ENCODE measurements around the gene IAH1.
"Not testable (repeated sequence)": the region's sequence is repeated elsewhere in the genome, so short reads cannot be mapped to it uniquely, and the experiment has no call there.

IAH1 gene

DNA sequence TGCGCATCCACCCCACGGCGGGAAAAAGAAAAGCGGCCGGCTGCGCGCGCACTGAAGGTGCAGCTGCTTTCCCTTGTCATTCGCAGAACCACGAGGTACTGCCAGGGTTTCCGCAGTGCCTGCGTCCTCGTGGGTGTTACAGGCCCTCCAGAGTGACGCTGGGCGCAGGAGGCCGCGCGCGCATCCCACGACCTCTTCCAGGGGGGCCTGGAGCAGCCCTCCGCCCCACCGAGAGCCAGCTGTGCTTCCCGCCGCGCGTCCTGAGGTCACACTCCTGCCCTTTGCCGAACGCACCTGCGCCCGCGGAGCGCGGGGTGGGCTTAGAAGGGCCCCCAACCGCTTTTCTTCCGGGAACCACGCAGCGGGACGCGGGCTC lies 378 bp upstream of the IAH1 start:
- DNase-seq: no peak

DNA sequence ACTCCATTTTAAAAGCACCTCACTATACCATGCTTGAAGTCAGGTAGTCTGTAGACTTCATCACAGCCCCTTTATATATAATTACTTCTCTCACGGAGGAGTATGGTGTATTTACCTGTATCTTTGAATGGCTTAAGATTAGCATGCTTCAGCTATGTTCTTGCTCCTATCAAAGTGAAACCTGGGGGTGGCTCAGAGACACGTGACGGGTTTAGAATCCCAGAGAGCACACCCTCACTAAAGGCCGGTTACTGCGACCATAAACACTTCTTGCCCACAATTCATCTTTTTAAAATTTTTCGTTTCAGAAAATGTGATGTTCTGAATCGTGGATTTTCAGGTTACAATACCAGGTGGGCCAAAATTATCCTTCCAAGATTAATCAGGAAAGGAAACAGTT lies 3.6 kb downstream of the IAH1 start:
- DNase-seq: no peak

DNA sequence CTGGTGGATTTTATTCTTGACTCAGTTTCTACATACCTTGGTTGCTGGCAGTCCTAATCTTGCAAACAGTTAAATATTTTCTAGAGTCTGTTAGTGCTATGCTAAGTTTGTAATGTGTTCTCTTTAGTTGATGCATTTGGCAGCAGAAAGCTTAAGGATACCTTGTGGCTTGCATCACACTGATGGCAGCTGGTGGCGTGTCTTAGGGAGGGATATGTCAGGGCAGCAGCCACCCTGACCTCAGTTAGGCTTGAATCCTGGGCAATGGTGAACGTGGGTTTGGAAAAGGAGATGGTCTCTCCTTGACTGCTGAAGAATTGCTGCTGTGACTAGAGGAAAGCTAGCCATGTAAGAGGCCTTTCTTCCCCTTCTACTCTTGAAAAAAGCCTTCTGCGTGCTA lies 4.2 kb downstream of the IAH1 start:
- DNase-seq: no peak

DNA sequence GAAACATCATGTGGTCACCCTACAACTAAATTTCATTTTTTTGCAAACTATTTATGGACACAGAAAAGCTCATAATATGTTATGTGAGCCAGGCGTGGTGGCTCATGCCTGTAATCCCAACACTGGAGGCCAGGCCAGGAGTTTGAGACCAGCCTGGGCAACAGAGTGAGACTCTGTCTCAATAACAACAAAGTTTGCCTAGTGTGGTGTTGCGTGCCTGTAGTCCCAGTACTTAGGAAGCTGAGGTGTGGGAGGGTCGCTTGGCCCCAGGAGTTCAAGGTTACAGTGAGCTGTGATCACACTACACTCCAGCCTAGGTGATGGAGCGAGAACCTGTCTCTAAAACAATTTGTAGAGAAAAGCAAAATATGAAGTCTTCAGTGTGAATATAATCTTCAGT lies 5.8 kb downstream of the IAH1 start:
- DNase-seq: no peak

DNA sequence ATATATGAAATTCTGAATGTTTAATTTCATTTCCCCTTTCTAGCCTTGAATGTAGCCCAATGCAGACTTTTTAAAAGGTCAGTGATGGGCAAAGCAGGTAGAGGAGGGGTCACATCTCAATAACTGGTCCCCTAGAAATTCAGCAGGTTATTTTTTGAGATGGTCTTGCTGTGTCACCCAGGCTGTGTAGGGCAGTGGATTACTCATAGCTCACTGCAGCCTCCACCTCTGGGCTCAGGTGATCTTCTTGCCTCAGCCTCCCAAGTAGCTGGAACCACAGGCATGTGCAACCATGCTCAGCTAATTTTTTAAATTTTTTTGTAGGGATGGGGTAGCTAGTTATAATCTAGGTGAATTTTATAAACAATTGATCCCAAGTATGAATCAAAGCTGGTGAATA lies 8.8 kb downstream of the IAH1 start:
- no peak for DNase-seq

DNA sequence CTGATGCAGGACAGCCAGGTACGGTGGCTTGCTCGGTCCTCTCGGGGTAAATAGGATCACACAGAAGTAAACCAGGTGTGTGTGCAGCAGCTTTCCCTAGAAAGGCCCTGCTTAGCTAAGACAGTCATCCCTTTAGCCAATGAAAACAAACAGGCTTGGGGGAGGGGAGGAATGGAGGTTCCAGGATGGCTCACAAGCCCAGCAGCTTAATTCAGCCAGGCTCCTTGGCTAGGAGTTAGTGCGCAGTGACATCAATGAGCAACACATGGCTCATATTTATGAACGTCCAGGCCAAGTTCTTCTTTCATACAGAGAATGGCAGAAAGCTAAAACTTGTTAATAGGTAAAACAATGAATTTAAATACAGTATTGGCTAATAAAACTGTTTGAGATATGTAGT lies 10.2 kb downstream of the IAH1 start:
- peak; percentile 47 for DNase-seq

DNA sequence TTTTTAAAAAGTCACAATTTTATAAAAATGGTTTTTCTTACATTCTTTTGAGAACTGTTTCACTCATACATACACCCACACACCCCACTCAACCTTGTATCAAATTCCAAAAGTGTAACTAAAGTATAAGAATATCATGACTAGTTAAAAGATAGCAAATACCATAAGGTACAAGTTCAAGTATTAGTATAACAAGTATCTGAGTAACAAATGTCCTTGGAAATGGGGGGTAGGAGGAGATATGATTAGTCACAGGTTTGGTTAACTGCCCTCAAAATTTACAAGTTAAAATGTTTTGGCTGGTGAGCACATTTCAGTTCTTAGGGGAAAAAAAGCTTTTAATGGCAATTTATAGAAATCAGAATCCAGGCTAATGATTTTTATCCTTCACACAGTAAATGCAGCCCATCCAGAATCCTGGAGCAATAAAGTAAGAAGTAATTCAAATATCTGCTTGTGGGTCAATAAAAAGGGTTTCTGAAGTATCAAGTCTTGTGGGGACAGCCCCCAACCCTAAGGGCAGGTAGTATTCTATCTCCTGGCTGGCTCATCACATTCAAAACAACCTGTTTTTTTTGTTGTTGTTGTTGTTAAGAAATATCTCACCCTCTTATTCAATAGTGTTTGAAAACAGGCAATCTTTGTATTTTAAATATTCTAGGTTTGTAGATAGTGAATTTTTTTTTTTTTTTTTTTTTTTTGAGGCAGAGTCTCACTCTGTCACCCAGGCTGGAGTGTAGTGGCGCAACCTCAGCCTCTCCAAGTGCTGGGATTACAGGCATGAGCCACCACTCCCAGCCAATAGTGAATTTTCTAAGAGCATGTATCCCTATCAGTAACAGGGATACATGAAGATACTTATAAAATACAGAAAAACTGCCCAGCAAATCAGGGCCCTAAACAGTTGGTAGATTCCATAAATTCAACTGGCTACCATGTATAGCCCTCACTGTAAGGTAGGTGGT lies 14.5 kb downstream of the IAH1 start:
- no peak for DNase-seq

DNA sequence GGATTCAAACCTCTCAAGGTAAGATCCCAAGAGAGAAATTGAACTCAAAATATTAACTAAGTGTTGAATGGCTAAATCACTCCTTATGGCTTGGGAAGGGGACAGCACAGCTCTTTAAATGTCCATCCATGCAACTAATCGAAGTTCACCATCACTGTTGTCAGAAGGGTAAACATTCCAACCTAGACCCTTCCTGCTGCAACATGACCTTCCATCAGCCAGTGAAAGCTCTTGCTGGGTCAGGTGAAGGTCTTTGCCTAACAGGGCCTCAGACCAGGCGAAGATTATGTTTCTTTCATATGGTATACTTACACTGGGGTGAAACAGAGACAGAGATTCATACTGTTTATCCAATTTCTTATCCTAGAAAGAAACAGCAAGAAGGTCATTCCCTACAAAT lies 16.4 kb downstream of the IAH1 start:
- DNase-seq: no peak

DNA sequence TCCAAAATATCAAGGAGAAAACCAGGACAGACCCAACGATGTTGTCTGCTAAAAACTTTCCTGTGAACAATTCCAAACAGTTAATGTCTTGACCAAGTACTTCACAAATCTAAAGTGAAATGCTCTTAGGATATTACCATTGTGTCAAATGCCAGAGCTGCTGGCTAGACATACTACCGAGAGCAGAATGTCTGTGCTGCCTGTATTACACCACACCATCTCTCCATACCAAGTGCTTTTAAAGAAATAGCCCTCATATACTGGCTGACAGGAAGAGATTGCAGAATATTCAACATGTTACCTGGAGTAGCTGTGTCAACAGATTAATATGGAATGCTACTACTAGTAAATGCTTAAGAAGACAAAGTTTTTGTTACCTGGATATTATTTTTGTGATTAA lies 18.6 kb downstream of the IAH1 start:
- no peak for DNase-seq

DNA sequence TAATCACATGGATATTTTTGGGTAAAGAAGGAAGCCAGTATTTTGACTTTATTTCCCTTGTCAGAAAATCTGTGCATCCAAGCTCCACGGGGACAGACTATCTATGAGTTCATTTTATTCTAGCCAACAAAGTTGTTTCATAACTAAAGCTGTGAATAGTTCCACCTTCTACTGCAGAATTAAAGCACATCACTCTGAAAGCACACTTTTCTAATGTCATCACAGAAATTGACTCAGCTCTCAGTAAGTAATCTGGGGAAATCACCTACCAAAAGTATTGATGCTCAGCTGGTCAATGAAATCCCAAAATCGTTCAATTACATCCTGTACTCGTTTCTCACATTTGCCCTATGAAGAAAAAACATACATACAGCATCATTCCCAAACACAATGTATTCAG lies 19.1 kb downstream of the IAH1 start:
- DNase-seq: no peak

DNA sequence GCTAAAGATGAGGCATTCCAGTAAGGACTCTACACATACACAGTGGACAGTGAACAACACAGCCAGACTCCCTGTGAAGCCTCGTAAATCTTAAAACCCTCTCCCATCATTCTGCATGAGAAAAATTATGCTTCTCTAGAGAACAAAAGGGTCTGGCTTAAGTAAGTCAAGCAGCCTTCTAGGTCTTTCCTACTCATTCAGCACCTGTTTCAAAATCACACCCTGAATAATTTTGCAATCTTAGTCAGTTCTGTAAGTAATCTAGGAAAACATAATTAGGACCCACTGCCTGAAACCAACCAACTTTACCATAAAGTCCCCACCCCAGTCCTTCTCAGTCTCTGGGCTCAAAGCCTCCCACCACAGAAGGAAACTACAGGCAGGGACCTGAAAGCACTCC lies 19.7 kb downstream of the IAH1 start:
- no peak for DNase-seq

DNA sequence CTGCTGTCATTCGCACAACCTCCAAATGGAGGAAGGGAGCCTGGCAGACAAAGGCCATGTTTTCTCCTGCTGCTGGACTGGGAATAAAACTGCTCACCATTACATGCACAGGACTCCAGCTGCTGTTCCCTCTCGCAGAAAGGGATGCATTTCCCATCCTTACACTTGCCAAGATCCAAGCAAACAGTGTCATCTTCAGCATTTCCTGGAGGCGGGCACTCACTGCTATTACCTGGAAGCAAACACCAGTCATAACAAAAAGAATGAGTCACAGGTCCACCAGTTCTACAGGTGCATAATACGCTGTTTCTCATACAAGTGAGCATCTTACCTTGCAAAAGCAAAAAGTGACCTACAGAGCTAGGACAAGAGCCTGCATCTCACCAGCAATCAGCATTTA lies 22.7 kb downstream of the IAH1 start:
- no peak for DNase-seq

DNA sequence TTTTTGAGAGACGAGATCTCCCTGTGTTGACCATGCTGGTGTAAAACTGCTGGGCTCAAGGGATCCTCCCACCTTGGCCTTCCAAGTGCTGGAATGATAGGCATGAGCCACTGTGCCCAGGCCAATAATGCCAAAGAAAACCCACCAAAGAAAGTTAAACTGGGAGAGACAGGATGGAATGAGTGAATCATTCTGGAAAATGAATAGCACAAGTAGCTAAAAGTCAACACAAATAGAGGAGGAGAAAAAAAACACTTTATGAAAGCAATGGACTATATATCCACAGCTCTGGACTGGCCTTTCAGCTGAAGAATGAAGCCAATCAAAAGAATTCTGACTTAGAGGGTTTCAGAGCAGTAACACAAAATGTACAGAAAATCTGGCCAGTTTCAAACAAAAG lies 23.9 kb downstream of the IAH1 start:
- DNase-seq: no peak

DNA sequence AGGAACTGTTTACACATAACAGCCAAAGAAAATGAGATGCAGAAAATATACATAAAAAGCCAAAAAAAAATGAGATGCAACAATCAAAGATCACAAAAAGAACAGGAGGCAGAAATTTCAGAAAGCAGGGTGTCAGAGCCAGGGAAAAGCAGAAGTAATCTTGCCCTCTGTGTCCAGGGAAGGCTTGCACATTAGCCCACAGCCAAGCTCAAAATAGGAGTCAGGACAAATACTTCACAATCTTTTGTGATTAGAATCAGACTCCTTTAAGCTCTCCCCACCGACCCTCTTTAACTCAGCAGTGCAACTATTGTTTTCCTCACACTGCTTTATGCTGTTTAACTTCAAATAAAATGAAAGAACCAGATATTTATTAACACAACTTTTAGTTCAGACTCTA lies 34.6 kb downstream of the IAH1 start:
- DNase-seq: no peak

DNA sequence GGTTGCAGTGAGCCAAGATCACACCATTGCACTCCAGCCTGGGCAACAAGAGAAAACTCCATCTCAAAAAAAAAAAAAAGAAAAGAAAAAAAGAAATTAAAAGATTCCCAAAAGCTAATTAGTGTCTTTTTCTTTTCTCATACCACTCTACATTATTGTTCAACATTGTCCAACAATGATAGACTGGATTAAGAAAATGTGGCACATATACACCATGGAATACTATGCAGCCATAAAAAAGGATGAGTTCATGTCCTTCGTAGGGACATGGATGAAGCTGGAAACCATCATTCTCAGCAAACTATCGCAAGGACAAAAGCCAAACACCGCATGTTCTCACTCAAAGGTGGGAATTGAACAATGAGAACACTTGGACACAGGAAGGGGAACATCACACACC lies 39.6 kb downstream of the IAH1 start:
- not testable (repeated sequence) for DNase-seq

DNA sequence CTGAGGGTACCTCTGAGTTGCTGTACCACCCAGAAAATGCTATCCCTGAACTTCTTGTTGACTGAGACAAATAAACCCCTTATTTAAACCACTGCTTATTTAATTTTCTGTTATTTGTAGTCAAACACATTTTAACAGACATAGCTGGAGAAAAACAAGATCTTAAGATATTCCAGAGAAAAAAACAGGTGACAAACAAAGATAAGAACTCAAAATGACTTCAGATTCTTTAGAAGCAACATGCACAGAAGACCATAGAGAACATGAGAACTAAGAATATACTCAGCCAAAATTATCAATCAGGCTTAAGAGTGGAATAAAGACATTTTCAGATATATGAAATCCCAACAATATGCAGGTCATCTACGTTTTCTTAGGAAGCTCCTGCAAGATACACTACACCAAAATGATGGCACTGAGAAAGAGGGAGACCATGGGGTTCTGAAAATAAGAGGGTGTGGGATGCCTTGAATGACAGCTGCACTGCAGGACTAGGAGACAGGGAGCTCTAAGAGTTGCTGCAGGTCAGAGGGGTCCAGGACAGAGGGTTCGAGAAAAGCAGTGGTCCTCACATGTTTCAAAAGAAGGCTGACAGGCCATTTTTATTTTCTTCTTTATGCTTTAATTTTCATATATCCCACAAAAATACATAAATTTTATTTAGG lies 42.9 kb downstream of the IAH1 start:
- DNase-seq: no peak

DNA sequence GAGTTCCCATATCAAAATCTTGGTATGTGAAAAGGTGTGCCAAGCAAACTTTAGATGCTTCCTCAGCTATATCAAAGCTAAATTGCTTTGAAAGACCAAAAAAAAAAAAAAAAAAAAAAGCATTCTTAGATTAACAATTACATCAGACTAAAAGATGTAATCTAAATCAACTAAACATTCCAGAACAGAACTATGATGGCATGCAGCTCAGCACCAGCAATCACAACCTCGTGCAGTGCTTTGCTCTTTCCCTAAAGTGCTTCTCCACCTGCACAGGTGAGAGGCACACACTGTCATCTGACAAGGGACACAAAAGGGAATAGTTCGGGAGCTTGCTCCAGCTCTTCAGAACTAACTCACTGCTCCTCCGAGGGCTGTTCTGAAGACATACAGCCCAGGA lies 43.8 kb downstream of the IAH1 start:
- no peak for DNase-seq

DNA sequence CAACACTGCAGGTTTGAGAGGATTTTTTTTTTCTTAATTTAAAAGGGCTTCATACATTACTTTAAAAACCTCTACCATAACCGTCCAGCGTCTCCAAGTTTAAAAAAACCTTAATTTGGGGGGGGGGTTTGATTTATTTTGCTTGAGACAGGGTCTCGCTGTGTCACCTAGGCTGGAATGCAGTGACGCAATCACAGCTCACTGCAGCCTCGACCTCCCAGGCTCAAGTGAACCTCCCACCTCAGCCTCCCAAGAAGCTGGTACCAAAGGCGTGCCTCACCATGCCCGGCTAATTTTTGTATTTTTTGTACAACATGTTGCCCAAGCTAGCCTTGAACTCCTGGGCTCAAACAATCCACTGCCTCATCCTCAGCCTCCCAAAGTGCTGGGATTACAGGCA lies 44.4 kb downstream of the IAH1 start:
- DNase-seq: no peak

DNA sequence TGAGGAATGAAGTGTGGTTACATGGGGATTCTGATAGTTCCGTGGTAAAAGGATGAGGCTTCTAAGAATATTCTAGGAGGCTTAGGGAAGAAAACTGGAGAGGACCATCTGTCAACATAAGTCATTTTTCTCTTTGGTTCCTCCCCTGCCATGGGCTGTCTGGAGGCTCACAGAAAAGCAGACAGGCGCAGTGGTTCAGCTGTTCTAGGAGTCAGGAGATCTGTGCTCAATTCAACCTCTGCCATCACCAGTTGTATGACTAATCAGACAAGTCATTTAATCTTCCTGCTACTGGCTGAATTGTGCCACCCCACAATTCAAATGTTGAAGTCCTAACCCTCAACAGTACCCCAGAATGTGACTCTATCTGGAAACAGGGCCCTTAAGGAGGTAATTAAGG lies 44.9 kb downstream of the IAH1 start:
- DNase-seq: peak; percentile 63

DNA sequence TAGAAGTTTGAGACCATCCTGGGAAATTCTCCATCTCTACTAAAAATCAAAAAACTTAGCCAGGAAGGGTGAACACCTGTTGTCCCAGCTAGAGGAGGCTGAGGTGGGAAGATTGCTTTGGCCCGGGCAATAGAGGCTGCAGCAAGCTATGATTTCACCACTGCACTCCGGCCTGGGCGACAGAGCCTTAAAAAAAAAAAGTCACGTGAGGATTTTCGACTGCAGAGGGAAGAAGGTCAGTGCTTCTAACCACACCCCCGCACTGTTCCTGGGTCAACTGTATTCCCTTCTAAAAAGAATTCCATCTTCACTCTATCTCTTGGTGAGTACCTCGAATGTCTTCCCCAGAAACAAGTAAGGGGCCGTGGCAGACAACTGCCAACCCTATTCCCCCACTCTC lies 49.9 kb downstream of the IAH1 start:
- DNase-seq: no peak

DNA sequence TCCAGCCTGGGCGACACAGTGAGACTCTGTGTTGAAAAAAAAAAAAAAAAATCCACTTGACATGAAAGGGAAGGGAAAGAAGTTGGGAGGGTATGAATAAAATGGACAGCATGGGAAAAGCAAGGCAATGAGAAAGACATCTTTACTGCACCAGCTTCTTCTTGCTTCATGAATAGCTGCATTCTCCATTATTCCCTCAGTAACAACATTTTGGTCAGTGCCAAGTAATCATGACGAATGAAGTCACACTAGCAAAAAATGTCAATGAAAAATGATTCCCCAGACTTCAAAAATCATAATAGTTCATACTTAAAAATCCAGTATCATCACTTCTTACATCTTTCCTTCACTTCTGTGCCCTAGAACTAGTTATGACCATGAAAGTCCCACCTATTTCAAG lies 50.9 kb downstream of the IAH1 start:
- no peak for DNase-seq

DNA sequence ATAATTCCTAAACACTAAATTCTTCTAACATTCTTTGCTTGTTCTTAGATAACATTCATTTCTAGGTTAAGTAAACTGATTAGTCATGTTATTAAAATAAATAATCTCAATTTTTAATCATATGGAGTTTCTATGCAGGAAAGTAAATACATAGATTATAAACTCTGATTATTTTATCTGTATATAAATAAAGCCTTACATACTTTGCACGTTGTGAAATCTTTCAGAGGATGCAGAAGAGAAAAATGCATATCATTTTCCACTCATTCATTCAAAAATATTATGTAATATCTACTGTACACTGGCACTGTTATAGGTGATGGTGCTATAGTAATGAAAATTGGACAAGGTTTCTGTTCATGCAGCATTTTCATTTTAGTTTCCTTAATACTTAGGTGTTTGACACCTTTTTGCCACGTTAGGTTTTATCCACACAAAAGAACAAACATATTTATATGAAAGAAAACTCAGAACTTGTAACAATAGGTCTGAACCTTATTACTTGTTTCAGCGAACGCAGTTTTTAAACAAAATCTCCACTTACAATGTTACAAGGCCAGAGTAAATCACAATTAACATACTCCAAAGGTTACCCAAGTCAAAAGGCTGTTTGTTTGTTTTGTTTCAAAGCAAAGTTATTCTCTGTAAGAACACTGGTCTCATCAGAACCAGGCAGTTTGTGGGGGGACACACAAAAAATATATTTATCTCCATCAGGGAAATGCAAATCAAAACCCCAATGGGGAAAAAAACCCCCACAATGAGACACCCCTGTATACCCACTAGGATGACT lies 53.8 kb downstream of the IAH1 start:
- DNase-seq: no peak

DNA sequence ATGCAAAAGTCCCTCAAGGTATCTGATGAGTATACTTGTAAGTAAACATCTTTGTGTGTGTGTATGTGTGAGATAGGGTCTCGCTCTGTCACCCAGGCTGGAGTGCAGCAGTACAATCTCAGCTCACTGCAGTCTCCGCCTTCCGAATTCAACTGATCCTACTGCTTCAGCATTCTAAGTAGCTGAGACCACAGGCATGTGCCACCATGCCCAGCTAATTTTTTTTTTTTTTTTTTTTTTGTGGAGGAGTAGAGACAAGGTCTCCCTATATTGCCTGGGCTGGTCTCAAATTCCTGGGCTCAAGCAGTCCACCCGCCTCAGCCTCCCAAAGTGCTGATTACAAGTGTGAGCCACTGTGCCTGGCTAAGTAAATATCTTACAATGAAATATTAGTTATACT lies 58.1 kb downstream of the IAH1 start:
- no peak for DNase-seq

DNA sequence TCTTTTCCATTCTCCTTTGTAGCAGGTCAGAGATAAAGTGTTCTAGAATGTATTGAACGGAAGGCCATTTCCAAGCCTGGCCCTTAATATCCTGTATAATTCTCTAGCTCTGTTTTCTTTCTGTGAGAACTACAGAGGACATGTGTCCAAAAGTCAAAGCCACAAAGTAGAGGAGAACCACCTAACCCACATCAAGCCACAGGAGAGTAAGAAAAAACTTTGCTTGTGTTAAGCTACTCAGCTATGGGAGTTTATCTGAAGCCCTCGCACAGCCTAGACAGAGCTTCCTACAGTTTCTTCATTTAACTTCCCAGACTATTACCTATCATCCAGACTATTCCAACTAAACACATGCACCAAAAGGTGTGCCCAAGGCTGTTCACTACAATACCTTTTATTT lies 59.3 kb downstream of the IAH1 start:
- no peak for DNase-seq
